Upper lobe of left lung (tissue), 6 donors: ENCODE measurements around the gene MMP10. TPM values are rescaled to one million over a fixed set of nuclear protein-coding genes. Genes with fewer than 3 reads are reported as not detected.

Experiments used
- ATAC-seq, 2 donors: fragments of 200-7000 bp; cut with Tn5 transposase; one replicate each; pipeline ENCODE4 v1.9.1; 2022; ENCODE audit warnings: mild to moderate bottlenecking in 2 of 2, moderate library complexity in 2 of 2; ENCODE audit not compliant: low FRiP score in 2 of 2
- DNase-seq, 2 donors: peaks; one replicate each; pipeline ENCODE4 v3.0.0-alpha.2; 2019 to 2020
- H3K27ac ChIP-seq, 4 donors: fragments of 200-600 bp; sonication (generic); one replicate each; pipeline ENCODE4 v1.5.1; 2016 to 2019
- H3K27me3 ChIP-seq, 4 donors: fragments of 200-600 bp; sonication (generic); one replicate each; pipeline ENCODE4 v1.5.1; 2017 to 2019
- H3K36me3 ChIP-seq, 4 donors: fragments of 200-600 bp; sonication (generic); one replicate each; pipeline ENCODE4 v1.5.1; 2016 to 2019
- H3K4me1 ChIP-seq, 4 donors: fragments of 200-600 bp; sonication (generic); one replicate each; pipeline ENCODE4 v1.5.1; 2018 to 2019
- H3K4me3 ChIP-seq, 4 donors: fragments of 200-600 bp; sonication (generic); one replicate each; pipeline ENCODE4 v1.5.1; 2017 to 2019; ENCODE audit warnings: mild to moderate bottlenecking in 2 of 4, moderate library complexity in 1 of 4
- H3K9me3 ChIP-seq, 4 donors: fragments of 200-600 bp; sonication (generic); one replicate each; pipeline ENCODE4 v1.5.1; 2018 to 2019
- EP300 ChIP-seq, 4 donors: sonication (generic); formaldehyde crosslinking; IDR thresholded peaks; one replicate each; pipeline ENCODE4 v1.5.1; 2017; ENCODE audit warnings: antibody characterized with exemption in 4 of 4, control low read depth in 2 of 4
- POLR2A ChIP-seq, 4 donors: fragments of 450-650 bp; IDR thresholded peaks; one replicate each; pipeline ENCODE4 v1.5.1; 2016 to 2017; ENCODE audit warnings: antibody characterized with exemption in 4 of 4, mild to moderate bottlenecking in 2 of 4
- POLR2AphosphoS5 ChIP-seq, 2 donors: sonication (generic); formaldehyde crosslinking; IDR thresholded peaks; one replicate each; pipeline ENCODE4 v1.5.1; 2017; ENCODE audit warnings: antibody characterized with exemption in 2 of 2
- WGBS, 2 donors: methylation state at CpG; one replicate each; pipeline ENCODE4 v1.1.5; 2017 to 2018; 5-methylcytosine and 5-hydroxymethylcytosine counted together
- total RNA-seq, 6 donors: library from RNA; depleted of rRNA in 4 of 6; stranded (reverse); fragments of >200 nt in 4 of 6; gene quantifications; one replicate each; pipeline versions ENCODE4 v1.1.0 to v1.2.1, GENCODE V29; 2016 to 2021
- TF ChIP-seq, protein P1 (sequence below), 6 experiments: fragments of 450-650 bp in 4 of 6; fragments of 200-600 bp in 2 of 6; sonication (generic) in 2 of 6; IDR thresholded peaks; one replicate each; pipeline ENCODE4 v1.5.1; 2016 to 2019; ENCODE audit warnings: antibody characterized with exemption in 6 of 6
- donor health status: DM: no; HTN: no; CAD: no; lungs with moderate emphysema.
- donor health status: DM: no; HTN: yes; CAD: no; lungs with severe emphysema.

Gene MMP10
- total RNA-seq, 6 donors from 2014 or later, result 1.3 TPM; not detected in 5

DNA sequence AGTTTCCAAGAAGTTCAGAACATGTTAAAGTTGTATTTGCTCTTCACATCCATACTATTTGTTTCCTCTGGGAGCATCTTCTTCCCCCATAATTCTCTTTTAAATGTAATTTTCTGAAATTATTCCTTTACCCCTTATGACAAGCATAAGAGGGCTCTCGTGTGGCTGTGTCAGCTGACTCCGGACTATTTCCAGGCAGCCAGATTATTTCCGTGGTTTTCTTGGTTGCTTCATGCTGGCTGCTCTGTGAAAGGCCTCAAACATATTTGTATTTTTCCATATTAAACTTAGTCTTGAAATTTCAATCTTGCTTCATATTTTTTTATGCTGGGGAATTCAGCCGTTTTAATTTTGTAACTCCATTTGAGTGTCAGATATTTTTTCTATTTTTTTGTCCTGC, 20.3 kb upstream of the MMP10 start:
- 71 to 72% methylated on average over 4 of the region's 4 CpGs for WGBS, 2 donors
- no peaks in the 10 kb centered on the region for H3K9me3 ChIP-seq
- TF ChIP-seq EP300 (IDR thresholded peaks at IDR 0.05), result no peak
- no peak for TF ChIP-seq POLR2A (IDR thresholded peaks at IDR 0.05)
- no peak for TF ChIP-seq POLR2AphosphoS5 (IDR thresholded peaks at IDR 0.05)
- TF ChIP-seq, protein P1, sequence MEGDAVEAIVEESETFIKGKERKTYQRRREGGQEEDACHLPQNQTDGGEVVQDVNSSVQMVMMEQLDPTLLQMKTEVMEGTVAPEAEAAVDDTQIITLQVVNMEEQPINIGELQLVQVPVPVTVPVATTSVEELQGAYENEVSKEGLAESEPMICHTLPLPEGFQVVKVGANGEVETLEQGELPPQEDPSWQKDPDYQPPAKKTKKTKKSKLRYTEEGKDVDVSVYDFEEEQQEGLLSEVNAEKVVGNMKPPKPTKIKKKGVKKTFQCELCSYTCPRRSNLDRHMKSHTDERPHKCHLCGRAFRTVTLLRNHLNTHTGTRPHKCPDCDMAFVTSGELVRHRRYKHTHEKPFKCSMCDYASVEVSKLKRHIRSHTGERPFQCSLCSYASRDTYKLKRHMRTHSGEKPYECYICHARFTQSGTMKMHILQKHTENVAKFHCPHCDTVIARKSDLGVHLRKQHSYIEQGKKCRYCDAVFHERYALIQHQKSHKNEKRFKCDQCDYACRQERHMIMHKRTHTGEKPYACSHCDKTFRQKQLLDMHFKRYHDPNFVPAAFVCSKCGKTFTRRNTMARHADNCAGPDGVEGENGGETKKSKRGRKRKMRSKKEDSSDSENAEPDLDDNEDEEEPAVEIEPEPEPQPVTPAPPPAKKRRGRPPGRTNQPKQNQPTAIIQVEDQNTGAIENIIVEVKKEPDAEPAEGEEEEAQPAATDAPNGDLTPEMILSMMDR (IDR thresholded peaks at IDR 0.05), result no peak
- no peaks in the 10 kb centered on the region for H3K36me3 ChIP-seq
- no peak overlapping the region for H3K4me3 ChIP-seq
- H3K4me1 ChIP-seq, result peaks cover 0 to 2% (median 0%) of the 10 kb centered on the region in 4 donors
- no peak overlapping the region for H3K27ac ChIP-seq
- ATAC-seq, result no peak
- H3K27me3 ChIP-seq, result no peaks in the 10 kb centered on the region
- DNase-seq, result no peak

DNA sequence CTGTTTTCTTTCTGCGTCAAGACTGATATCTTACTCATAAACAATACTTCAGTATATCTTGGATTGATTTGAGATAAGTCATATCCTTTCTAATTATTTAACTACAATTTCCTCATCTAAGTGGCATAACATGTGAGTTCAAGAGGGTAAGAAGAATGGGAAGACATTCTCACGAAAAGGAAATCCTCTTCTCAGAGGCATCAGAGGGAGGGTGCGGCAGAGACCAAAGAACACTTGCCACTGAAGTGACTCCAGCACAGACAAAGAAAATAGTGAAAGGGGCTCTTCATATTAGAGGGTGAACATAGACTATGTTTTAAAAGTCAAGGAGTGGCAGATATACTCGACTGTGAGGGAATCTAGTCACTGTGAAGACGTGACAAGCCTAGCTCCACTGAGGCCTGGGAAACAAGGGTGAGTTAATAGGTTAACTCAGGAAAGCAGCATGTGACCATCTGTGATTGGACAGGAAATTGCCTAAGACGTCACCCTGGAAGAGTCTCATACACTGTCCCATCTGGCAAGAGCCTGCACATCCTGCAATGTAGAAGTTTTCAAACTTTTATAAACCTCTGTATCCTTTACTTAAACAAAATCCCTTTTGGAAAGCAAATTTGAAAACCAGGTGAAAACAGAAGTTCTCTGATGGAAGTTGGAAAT, 19.4 kb upstream of the MMP10 start:
- peaks cover 0 to 2% (median 0%) of the 10 kb centered on the region in 4 donors for H3K4me1 ChIP-seq
- no peaks in the 10 kb centered on the region for H3K9me3 ChIP-seq
- 51 to 53% methylated on average over 6 of the region's 6 CpGs for WGBS, 2 donors
- TF ChIP-seq POLR2AphosphoS5 (IDR thresholded peaks at IDR 0.05), result peak in 1 of 2 donors; percentile 15
- no peak for TF ChIP-seq EP300 (IDR thresholded peaks at IDR 0.05)
- no peak for DNase-seq
- H3K36me3 ChIP-seq, result no peaks in the 10 kb centered on the region
- no peaks in the 10 kb centered on the region for H3K27me3 ChIP-seq
- H3K27ac ChIP-seq, result peak overlapping the region in 1 of 4 donors; percentile 4
- ATAC-seq, result no peak
- H3K4me3 ChIP-seq, result no peak overlapping the region

DNA sequence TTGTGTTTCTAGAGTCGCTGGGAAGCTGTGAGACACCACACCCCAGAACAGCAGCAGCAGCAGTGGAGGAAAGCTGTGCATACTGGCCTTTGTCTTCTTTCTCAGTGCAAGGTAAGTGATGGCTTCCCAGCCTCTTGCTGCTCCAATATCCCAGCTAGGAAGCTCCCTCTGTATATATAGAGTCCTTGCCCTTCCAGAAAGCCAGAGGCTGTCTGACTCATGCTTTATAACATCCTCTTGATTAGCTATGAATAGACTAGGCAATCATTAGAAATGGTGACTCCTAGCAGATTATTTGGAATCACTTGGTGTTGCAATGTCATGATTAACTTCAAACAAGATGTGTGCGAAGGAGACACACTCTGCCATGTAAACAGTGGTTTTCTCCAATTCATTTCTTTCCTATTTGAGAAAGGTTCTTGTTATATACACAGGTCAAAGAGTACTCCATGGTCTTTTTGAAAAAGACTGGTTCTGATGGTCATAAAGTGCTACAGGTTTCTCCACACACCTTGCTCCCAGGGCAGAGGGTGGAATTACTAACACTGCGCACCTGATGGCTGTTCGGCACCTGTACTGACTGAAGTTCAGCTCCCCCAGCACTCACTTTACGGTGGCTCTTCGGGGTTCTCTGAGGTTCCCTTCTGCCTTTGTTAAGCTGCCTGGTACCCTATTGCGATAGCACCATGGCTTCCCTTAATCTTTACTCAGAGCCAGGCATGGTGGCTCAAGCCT, 17.8 kb upstream of the MMP10 start, which contains the start of gene MMP1:
Gene MMP1, minus strand, starts transcription at position 149 of the 735 bp plus-strand sequence. Its CDS starts 68 bp downstream, at position 81.
- peaks cover 0 to 6% (median 1%) of the 10 kb centered on the region in 4 donors for H3K4me1 ChIP-seq
- 89 to 91% methylated on average over 7 of the region's 7 CpGs for WGBS, 2 donors
- no peak for ATAC-seq
- H3K9me3 ChIP-seq, result no peaks in the 10 kb centered on the region
- TF ChIP-seq EP300 (IDR thresholded peaks at IDR 0.05), result no peak
- TF ChIP-seq, protein P1 (IDR thresholded peaks at IDR 0.05), result no peak
- TF ChIP-seq POLR2AphosphoS5 (IDR thresholded peaks at IDR 0.05), result no peak
- no peak for TF ChIP-seq POLR2A (IDR thresholded peaks at IDR 0.05)
- H3K36me3 ChIP-seq, result no peaks in the 10 kb centered on the region
- no peak within 1 kb of the TSS for H3K27ac ChIP-seq
- H3K27me3 ChIP-seq, result no peaks in the 10 kb centered on the region
- H3K4me3 ChIP-seq, result no peak within 1 kb of the TSS
- DNase-seq, result no peak

DNA sequence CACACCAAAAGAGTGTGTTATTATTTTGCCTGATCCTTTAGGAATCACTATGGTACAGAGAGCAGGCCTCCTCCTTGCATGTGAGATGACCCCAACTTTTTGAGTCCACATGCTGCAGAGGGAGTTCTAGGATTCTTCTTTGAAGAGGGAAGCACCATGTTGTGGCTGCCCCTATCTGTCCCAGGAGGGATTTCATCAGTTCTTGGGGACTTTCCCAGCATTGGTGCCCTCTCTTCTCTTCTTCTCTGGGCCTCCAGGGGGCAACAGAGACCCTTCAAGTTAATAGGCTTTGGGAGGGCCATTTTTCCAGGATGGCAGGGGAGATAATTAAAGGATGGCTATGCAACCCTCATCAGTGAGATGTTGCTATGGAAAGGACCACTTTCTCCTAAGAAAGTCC, 14.0 kb upstream of the MMP10 start:
- TF ChIP-seq POLR2A (IDR thresholded peaks at IDR 0.05), result no peak
- TF ChIP-seq, protein P1 (IDR thresholded peaks at IDR 0.05), result no peak
- TF ChIP-seq EP300 (IDR thresholded peaks at IDR 0.05), result no peak
- no peak overlapping the region for H3K27ac ChIP-seq
- H3K36me3 ChIP-seq, result no peaks in the 10 kb centered on the region
- no peak for DNase-seq
- H3K4me1 ChIP-seq, result peaks cover 0 to 6% (median 0%) of the 10 kb centered on the region in 4 donors
- no peak for ATAC-seq
- H3K27me3 ChIP-seq, result no peaks in the 10 kb centered on the region
- no peak overlapping the region for H3K4me3 ChIP-seq
- H3K9me3 ChIP-seq, result no peaks in the 10 kb centered on the region

DNA sequence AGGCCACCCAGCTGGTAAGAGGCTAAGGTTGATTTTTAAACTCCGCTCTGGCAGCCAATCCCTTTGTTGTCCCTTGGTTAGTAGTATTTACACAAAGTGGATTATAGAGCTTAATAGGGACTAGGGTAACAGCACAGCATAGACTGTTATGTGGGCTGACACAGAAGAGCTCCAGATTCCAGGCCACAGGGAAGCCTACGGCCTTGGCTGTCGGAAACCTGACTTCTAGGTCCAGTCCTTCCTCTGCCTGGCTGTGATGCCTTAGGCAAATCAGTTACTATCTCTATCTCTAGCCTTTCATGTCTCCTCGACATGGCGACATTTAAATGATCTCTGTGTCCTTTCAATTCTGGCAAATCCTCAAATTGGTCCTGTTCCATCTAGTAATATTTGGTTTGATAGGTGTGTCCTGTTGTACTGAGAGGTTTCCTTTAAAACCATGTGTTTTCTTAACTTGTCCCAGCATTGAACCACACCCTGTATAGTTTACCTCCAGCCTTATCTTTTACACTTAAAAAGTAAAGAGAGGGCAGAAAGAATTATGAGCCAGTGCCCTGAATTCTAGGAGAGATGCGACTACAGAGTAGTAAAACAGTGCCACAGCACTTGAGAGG, 13.4 kb upstream of the MMP10 start:
- no peak overlapping the region for H3K27ac ChIP-seq
- H3K4me1 ChIP-seq, result peaks cover 0 to 6% (median 0%) of the 10 kb centered on the region in 4 donors
- no peak for DNase-seq
- H3K9me3 ChIP-seq, result no peaks in the 10 kb centered on the region
- no peak for TF ChIP-seq EP300 (IDR thresholded peaks at IDR 0.05)
- no peak for TF ChIP-seq POLR2A (IDR thresholded peaks at IDR 0.05)
- TF ChIP-seq, protein P1 (IDR thresholded peaks at IDR 0.05), result no peak
- no peak for ATAC-seq
- WGBS, 2 donors, result 68 to 81% methylated on average over 6 of the region's 6 CpGs
- no peak overlapping the region for H3K4me3 ChIP-seq
- H3K27me3 ChIP-seq, result no peaks in the 10 kb centered on the region
- H3K36me3 ChIP-seq, result no peaks in the 10 kb centered on the region
